Head of caudate nucleus (tissue), 42 donors: Measurements from ENCODE around the gene SLC2A11.
"Not testable (repeated sequence)": the region's sequence is repeated elsewhere in the genome, so short reads cannot be mapped to it uniquely, and the experiment has no call there.

Experiments used
- DNase-seq, 42 donors: peaks; one replicate each; pipeline versions ENCODE4 v3.0.0 to v3.0.0-alpha.2; 2020 to 2021; ENCODE audit warnings: mixed read lengths in 7 of 42
- intact Hi-C: fragments of 100-400 bp; cut with DNase I; formaldehyde crosslinking; loops from one replicate; pipeline ENCODE4 v1.15.0; 2022

SLC2A11 gene

GRCh38 chr22:23841736-23842445 lies 15.8 kb upstream of the SLC2A11 start:
- no peak for DNase-seq
- intact Hi-C loops, result no loop called here

DNA sequence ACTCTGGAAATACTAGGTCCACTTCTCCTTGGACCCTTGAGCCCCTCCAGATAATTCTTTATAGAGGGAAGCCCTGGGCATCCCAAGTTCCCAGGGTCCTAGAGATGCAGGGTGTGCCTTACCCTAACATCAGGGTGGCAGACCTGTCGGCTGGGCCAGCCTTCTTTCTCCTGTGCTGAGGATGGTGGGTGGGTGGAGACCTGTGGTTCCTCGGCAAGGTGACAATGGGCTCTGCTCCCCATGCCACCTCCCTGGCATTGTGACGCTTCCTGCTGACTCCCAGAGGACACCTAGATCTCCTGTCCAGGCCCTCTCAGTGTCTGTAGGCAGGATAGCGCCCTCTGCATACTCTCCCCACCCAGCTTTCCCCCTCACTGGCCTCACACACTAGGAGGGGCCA lies 15.1 kb upstream of the SLC2A11 start:
- intact Hi-C loops, result no loop called here
- no peak for DNase-seq

DNA sequence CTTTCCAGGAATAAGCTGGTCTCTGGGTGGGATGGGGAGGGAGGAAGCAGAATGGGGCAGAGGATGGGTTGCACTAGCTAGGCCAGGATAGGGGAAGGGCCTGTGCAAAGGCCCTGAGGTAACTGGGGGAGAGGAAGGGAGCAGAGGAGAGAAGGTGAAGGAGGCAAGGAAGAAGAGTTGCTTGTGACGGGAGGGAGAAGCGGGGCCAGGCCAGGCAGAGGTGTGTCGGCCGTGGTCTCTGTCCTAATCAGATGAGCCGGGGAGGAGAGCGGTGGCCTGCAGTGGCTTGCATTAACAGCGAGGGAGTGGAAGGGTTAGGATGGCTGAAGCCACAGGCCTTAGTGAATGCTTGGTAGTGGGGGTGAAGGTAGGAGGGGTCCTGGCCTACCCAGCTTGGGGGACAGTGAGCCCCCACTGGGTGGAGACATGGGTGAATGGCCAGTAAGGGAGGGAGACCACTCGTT lies 12.9 kb upstream of the SLC2A11 start:
- intact Hi-C loops, result loop anchor here (5.0 kb wide), 2 partner anchors 77 to 302 kb away; partner anchors contain the start of gene CHCHD10

DNA sequence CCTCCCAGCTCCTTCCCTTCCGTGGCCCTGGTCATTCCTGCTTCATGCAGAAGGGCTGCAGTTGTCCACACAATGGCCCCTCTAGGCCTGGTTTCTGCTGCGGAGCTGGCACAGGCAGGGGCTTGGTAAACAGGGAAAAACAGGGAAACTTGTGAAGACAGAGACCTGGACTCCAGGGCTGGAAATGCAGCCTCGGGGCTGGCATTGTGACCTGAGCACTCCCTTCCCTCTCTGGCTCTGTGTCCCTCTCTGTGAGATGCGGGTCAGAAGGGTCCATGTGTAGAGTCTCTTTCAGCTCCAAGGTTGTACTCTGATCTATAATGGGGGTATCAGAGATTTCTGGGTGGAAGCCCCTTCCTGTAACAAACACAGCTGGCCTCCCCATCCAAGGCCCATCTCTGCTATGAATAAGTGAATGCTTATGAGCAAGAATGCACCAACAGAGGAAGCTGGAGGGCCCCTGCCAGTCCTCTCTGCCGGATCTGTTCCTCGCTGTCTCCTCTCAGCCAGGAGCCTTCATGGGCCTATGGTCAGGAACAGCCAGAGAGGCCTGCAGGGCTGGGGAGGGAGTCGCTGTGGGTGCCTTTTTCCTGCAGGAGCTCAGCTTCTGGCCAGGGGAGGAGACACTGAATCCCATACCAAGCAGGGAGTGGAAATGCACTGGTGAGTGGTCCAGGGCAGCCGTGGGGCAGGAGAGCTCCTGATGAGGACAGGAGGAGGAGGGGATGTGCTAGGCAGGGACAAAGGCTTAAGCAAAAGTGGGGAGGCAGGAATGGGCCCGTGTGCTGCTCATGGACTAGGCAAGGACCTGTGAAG lies 12.2 kb upstream of the SLC2A11 start:
- DNase-seq, result no peak
- intact Hi-C loops, result loop anchor here (5.0 kb wide), 2 partner anchors 78 to 303 kb away; partner anchors contain the start of gene CHCHD10

More for the DNA sequence above, 12.9 kb upstream of the SLC2A11 start:
- no peak for DNase-seq

GRCh38 chr22:23846081-23846469 lies 11.6 kb upstream of the SLC2A11 start:
- no peak for DNase-seq
- intact Hi-C loops, result loop anchor here (5.0 kb wide), 2 partner anchors 79 to 304 kb away; partner anchors contain the start of gene CHCHD10

GRCh38 chr22:23847310-23847920 lies 10.3 kb upstream of the SLC2A11 start:
- intact Hi-C loops, result loop anchor here (5.0 kb wide), 2 partner anchors 80 to 305 kb away; partner anchors contain the start of gene CHCHD10

DNA sequence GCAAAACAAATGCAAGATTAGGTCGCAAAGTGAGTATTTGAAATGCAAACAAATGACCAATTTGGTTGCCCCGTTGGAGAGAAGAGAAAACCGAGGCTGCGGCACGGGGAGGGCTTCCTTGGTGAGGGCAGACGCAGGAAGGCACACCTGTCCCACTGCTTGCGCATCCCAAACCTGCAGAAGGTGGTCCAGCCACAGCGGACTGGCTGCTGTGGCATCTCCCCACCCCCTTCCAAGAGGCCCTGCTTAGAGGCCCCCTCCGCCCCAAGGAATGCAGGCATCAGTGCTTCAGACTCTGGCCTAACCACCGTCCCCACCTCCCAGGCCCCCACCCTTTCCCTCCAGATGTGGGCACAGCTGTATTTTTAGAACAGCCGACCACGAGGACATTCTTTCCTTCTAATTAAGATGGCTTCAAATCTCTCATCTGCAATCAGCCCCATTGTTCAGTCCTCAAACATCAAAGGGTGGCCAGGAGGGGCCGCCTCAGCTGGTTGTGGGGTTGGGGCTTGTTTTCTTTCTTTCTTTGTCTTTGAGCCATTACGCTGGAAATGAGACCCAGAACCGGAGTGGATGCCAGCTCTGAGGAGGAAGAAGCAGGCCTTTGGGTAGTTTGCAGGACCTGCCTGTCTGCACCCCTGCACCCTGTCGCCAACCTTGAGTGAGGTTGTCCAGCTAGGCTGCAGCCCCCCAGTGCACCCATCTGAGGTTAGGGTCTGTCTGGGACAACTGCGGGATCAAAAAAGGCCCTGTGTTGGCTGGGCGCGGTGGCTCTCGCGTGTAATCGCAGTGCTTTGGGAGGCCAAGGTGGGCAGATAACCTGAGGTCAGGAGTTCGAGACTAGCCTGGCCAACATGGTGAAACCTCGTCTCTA lies 9.4 kb upstream of the SLC2A11 start:
- no peak for DNase-seq
- intact Hi-C loops, result loop anchor here (5.0 kb wide), 2 partner anchors 81 to 306 kb away; partner anchors contain the start of gene CHCHD10

More at GRCh38 chr22:23847310-23847920, 10.3 kb upstream of the SLC2A11 start:
- DNase-seq, result no peak

- peak; percentile 69 to 95 (median 89) for DNase-seq
- intact Hi-C loops, result loop anchor here (5.0 kb wide), 2 partner anchors 82 to 307 kb away; partner anchors contain the start of gene CHCHD10
Observed at GRCh38 chr22:23849009-23850006, 8.4 kb upstream of the SLC2A11 start.

- no peak for DNase-seq
- intact Hi-C loops, result no loop called here
Observed at GRCh38 chr22:23850136-23850611, 7.5 kb upstream of the SLC2A11 start.

DNA sequence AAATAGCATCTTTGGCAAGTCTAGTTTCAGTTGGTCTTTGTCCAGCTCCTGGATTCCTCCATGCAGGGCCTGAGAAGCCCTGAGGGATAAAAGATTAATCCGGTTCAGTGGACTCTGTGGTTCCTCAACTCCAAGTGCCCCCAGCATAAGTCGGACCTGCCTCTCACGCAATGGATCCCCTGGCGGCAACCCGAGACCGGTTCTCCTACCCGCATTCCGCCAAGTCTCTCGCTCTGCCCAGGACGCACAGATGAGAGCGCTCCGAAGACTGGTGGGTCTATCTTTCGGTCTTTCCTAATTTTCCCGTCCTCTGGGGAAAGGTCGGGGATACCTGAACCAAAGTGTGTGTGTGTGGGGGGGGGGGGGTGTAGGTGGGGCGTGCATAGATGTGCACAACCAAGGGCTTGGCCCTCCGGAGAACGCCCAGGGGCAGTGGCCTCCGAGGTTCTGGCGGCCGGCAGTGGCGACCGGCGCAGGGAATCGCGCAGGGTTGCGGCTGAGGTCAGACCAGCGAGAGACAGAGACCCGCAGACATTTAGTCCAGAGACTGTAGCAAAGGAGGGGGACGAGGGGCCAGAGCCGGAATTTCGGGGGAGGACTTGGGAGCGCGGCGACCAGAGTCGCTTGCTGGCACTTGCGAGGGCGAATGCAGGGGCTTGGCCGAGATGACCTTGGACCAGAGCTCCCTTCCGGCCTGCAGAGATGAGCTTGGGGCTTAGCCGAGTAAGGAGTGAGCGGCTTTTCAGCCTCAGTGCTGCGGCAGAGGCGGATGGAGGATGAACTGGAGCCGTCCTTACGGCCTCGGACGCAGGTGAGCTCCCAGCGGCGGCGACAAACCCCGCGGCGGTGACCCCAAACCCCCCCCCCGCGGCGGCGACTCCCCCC lies 712 bp upstream of the SLC2A11 start:
- DNase-seq, result peak in 35 of 42 donors; percentile 27 to 74 (median 51)
- intact Hi-C loops, result loop anchor here (5.0 kb wide), 1 partner anchor 35 kb away; the partner anchor contains the start of gene MIF

- DNase-seq, result peak in 16 of 42 donors; percentile 20 to 83 (median 61)
- intact Hi-C loops, result loop anchor here (5.0 kb wide), 1 partner anchor 34 kb away; the partner anchor contains the start of gene MIF
Observed at GRCh38 chr22:23858484-23858815, 775 bp downstream of the SLC2A11 start.

DNA sequence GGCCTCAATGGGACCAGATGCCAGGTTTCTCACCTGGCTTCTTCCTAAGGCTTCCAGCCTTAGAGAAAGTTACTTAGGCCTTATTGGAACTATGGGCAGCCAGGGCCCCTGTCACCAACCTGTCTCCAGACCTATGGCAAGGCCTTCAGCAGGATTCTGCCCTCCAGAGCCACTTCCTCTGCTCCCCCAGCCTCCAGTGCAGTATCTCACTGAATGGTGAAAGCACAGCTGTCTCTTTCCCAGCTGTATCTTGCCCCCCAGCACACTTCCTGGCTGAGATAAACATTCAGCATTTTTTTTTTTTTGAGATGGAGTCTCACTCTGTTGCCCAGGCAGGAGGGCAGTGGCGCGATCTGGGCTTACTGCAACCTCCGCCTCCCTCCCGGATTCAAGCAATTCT lies 1.5 kb downstream of the SLC2A11 start:
- intact Hi-C loops, result loop anchor here (5.0 kb wide), 1 partner anchor 33 kb away; the partner anchor contains the start of gene MIF
- DNase-seq, result no peak

GRCh38 chr22:23860187-23860586 lies 2.5 kb downstream of the SLC2A11 start:
- intact Hi-C loops, result not testable (repeated sequence)

GRCh38 chr22:23862103-23862502 lies 4.4 kb downstream of the SLC2A11 start:
- peak in 14 of 42 donors; percentile 21 to 67 (median 38) for DNase-seq

More at GRCh38 chr22:23860187-23860586, 2.5 kb downstream of the SLC2A11 start:
- not testable (repeated sequence) for DNase-seq

GRCh38 chr22:23864499-23865154 lies 7.0 kb downstream of the SLC2A11 start:
- DNase-seq, intact Hi-C loops: not testable (repeated sequence)

More at GRCh38 chr22:23862103-23862502, 4.4 kb downstream of the SLC2A11 start:
- intact Hi-C loops, result no loop called here
